ENCODE measurements around the gene DYTN. TPM values are rescaled to one million over a fixed set of nuclear protein-coding genes. Genes with fewer than 3 reads are reported as not detected.

DYTN gene
- total RNA-seq, 1 experiment from 2014 or later, result not detected

- H3K27ac ChIP-seq, result no peak overlapping the region
- DNase-seq, result no peak
- no peaks in the 10 kb centered on the region for H3K9me2 ChIP-seq (ENCODE audit: insufficient read depth)
- H3K9me3 ChIP-seq (ENCODE audit: insufficient read depth, low read depth), result no peaks in the 10 kb centered on the region
- no peaks in the 10 kb centered on the region for H3K4me1 ChIP-seq (replicated peaks; ENCODE audit: insufficient read depth)
- H3K79me2 ChIP-seq (ENCODE audit: low read depth), result no peaks in the 10 kb centered on the region
- H4K20me1 ChIP-seq (ENCODE audit: insufficient read depth), result no peaks in the 10 kb centered on the region
- no peaks in the 10 kb centered on the region for H3K36me3 ChIP-seq (ENCODE audit: low read depth)
- no peak overlapping the region for H3K4me3 ChIP-seq
- CTCF ChIA-PET, result no interaction called here
- intact Hi-C loops (cut with micrococcal nuclease; ENCODE audit: unreplicated experiment), result no loop called here
- POLR2A ChIA-PET (ENCODE audit: unreplicated experiment), result no interaction called here
- no peaks in the 10 kb centered on the region for H3F3A ChIP-seq (ENCODE audit: insufficient read depth, low read depth)
- no TSS peak for BruUV-seq (replicated peaks)
- no peaks in the 10 kb centered on the region for H3K27me3 ChIP-seq (ENCODE audit: insufficient read depth, low read depth)
- H2AFZ ChIP-seq, result no peak overlapping the region
- TF ChIP-seq CTCF (conservative IDR thresholded peaks at IDR 0.05) (no peak), EZH2 (IDR thresholded peaks at IDR 0.05; ENCODE audit: low read depth) (no peak)
- no peak overlapping the region for H3K4me2 ChIP-seq
Observed at GRCh38 chr2:206739271-206739670, 21.1 kb upstream of the DYTN start.

- H3K4me3 ChIP-seq, result no peak overlapping the region
- no peak overlapping the region for H3K4me2 ChIP-seq
- no peak overlapping the region for H3K27ac ChIP-seq
- intact Hi-C loops (cut with micrococcal nuclease; ENCODE audit: unreplicated experiment), result no loop called here
- no peaks in the 10 kb centered on the region for H3K9me2 ChIP-seq (ENCODE audit: insufficient read depth)
- no TSS peak for BruUV-seq (replicated peaks)
- no peaks in the 10 kb centered on the region for H3K27me3 ChIP-seq (ENCODE audit: insufficient read depth, low read depth)
- H2AFZ ChIP-seq, result no peak overlapping the region
- TF ChIP-seq CTCF (conservative IDR thresholded peaks at IDR 0.05) (no peak), EZH2 (IDR thresholded peaks at IDR 0.05; ENCODE audit: low read depth) (no peak)
- no peaks in the 10 kb centered on the region for H3K36me3 ChIP-seq (ENCODE audit: low read depth)
- no peaks in the 10 kb centered on the region for H4K20me1 ChIP-seq (ENCODE audit: insufficient read depth)
- POLR2A ChIA-PET (ENCODE audit: unreplicated experiment), result interaction anchor here (0.6 kb wide), 1 partner anchor 91 kb away, joined by 4 read pairs; no protein-coding TSS in a partner anchor
- no peaks in the 10 kb centered on the region for H3K9me3 ChIP-seq (ENCODE audit: insufficient read depth, low read depth)
- no peaks in the 10 kb centered on the region for H3K79me2 ChIP-seq (ENCODE audit: low read depth)
- H3F3A ChIP-seq (ENCODE audit: insufficient read depth, low read depth), result no peaks in the 10 kb centered on the region
- CTCF ChIA-PET, result no interaction called here
- H3K4me1 ChIP-seq (replicated peaks; ENCODE audit: insufficient read depth), result no peaks in the 10 kb centered on the region
- DNase-seq, result no peak
Observed at GRCh38 chr2:206736935-206737334, 18.7 kb upstream of the DYTN start.

- Histone ChIP-seq H3K4me1 (replicated peaks; ENCODE audit: insufficient read depth) (no peaks in the 10 kb centered on the region), H3K9me2 (ENCODE audit: insufficient read depth) (no peaks in the 10 kb centered on the region), H3K36me3 (ENCODE audit: low read depth) (no peaks in the 10 kb centered on the region), H2AFZ (no peak overlapping the region), H3F3A (ENCODE audit: insufficient read depth, low read depth) (no peaks in the 10 kb centered on the region), H3K4me3 (no peak overlapping the region), H3K27ac (no peak overlapping the region), H3K9me3 (ENCODE audit: insufficient read depth, low read depth) (no peaks in the 10 kb centered on the region), H3K27me3 (ENCODE audit: insufficient read depth, low read depth) (no peaks in the 10 kb centered on the region), H3K79me2 (ENCODE audit: low read depth) (no peaks in the 10 kb centered on the region), H3K4me2 (no peak overlapping the region), H4K20me1 (ENCODE audit: insufficient read depth) (no peaks in the 10 kb centered on the region)
- no peak for DNase-seq
- TF ChIP-seq EZH2 (IDR thresholded peaks at IDR 0.05; ENCODE audit: low read depth) (no peak), CTCF (conservative IDR thresholded peaks at IDR 0.05) (no peak)
- CTCF ChIA-PET, result no interaction called here
- intact Hi-C loops (cut with micrococcal nuclease; ENCODE audit: unreplicated experiment), result no loop called here
- POLR2A ChIA-PET (ENCODE audit: unreplicated experiment), result no interaction called here
- BruUV-seq (replicated peaks), result no TSS peak
Observed at GRCh38 chr2:206733341-206733740, 15.1 kb upstream of the DYTN start.
